Endothelial cell (in vitro differentiated cells): ENCODE data around the gene HAPLN2. TPM values are rescaled to one million over a fixed set of nuclear protein-coding genes. Genes with fewer than 3 reads are reported as not detected.

Experiments
- DNase-seq: peaks from one replicate; pipeline ENCODE4 v3.0.0; 2021; ENCODE audit warnings: low spot score
- H3K27ac Mint-ChIP-seq: one replicate; pipeline ENCODE4 v1.8.0; 2021; ENCODE audit warnings: mixed read lengths, inconsistent platforms; ENCODE audit not compliant: unreplicated experiment
- H3K27me3 Mint-ChIP-seq: one replicate; pipeline ENCODE4 v1.8.0; 2021; ENCODE audit warnings: mild to moderate bottlenecking, moderate library complexity, mixed read lengths, inconsistent platforms; ENCODE audit not compliant: unreplicated experiment
- H3K36me3 Mint-ChIP-seq: one replicate; pipeline ENCODE4 v1.8.0; 2021; ENCODE audit warnings: mild to moderate bottlenecking, low read depth, mixed read lengths, inconsistent platforms; ENCODE audit not compliant: unreplicated experiment
- H3K4me1 Mint-ChIP-seq: one replicate; pipeline ENCODE4 v1.8.0; 2021; ENCODE audit warnings: mild to moderate bottlenecking, mixed read lengths, inconsistent platforms; ENCODE audit not compliant: unreplicated experiment
- H3K4me3 Mint-ChIP-seq: one replicate; pipeline ENCODE4 v1.8.0; 2021; ENCODE audit warnings: mild to moderate bottlenecking, mixed read lengths, inconsistent platforms; ENCODE audit not compliant: unreplicated experiment
- H3K9me3 Mint-ChIP-seq: one replicate; pipeline ENCODE4 v1.8.0; 2021; ENCODE audit warnings: mixed read lengths, inconsistent platforms; ENCODE audit not compliant: unreplicated experiment
- CTCF ChIP-seq: fragments of 200-600 bp; sonication (generic); IDR thresholded peaks from one replicate; pipeline ENCODE4 v1.5.0; 2021; ENCODE audit warnings: antibody characterized with exemption; ENCODE audit not compliant: unreplicated experiment
- total RNA-seq: library from RNA; stranded (reverse); fragmentation: NEBNext Ultra II Directional; extraction: Animal tissue kit (Norgen Biotek cat#: 25700); gene quantifications from one replicate; pipeline ENCODE4 v1.2.1, GENCODE V29; 2021; ENCODE audit not compliant: unreplicated experiment

The HAPLN2 gene
- total RNA-seq, 1 donor from 2014 or later, result 1.3 TPM

GRCh38 chr1:156593661-156593989 lies 25.6 kb upstream of the HAPLN2 start:
- H3K9me3 Mint-ChIP-seq, result no peaks in the 10 kb centered on the region
- H3K27ac Mint-ChIP-seq, result no peak overlapping the region
- H3K4me3 Mint-ChIP-seq, result no peak overlapping the region
- peaks cover 6% of the 10 kb centered on the region for H3K27me3 Mint-ChIP-seq
- no peak for TF ChIP-seq CTCF
- no peak for DNase-seq
- H3K4me1 Mint-ChIP-seq, result peaks cover 31% of the 10 kb centered on the region
- peaks cover 29% of the 10 kb centered on the region for H3K36me3 Mint-ChIP-seq

- H3K4me1 Mint-ChIP-seq, result peaks cover 26% of the 10 kb centered on the region
- H3K27ac Mint-ChIP-seq, result no peak overlapping the region
- H3K27me3 Mint-ChIP-seq, result peaks cover 6% of the 10 kb centered on the region
- H3K36me3 Mint-ChIP-seq, result peaks cover 29% of the 10 kb centered on the region
- no peak overlapping the region for H3K4me3 Mint-ChIP-seq
- TF ChIP-seq CTCF, result no peak
- no peak for DNase-seq
- no peaks in the 10 kb centered on the region for H3K9me3 Mint-ChIP-seq
These were observed 25.0 kb upstream of the HAPLN2 start for GRCh38 chr1:156594190-156594589.

- H3K4me1 Mint-ChIP-seq, result peaks cover 24% of the 10 kb centered on the region
- peak overlapping the region; percentile 10 for H3K4me3 Mint-ChIP-seq
- TF ChIP-seq CTCF, result no peak
- DNase-seq, result no peak
- peaks cover 6% of the 10 kb centered on the region for H3K27me3 Mint-ChIP-seq
- peaks cover 29% of the 10 kb centered on the region for H3K36me3 Mint-ChIP-seq
- no peaks in the 10 kb centered on the region for H3K9me3 Mint-ChIP-seq
- H3K27ac Mint-ChIP-seq, result peak overlapping the region; percentile 69
These were observed 24.2 kb upstream of the HAPLN2 start for GRCh38 chr1:156595016-156595415.

GRCh38 chr1:156596426-156596825 lies 22.8 kb upstream of the HAPLN2 start:
- Mint-ChIP-seq H3K36me3 (peaks cover 29% of the 10 kb centered on the region), H3K27ac (no peak overlapping the region), H3K9me3 (no peaks in the 10 kb centered on the region), H3K4me3 (peak overlapping the region; percentile 51), H3K4me1 (peaks cover 26% of the 10 kb centered on the region), H3K27me3 (peaks cover 4% of the 10 kb centered on the region)
- no peak for TF ChIP-seq CTCF
- no peak for DNase-seq

- no peaks in the 10 kb centered on the region for H3K9me3 Mint-ChIP-seq
- peaks cover 29% of the 10 kb centered on the region for H3K36me3 Mint-ChIP-seq
- no peak for DNase-seq
- H3K27me3 Mint-ChIP-seq, result peaks cover 3% of the 10 kb centered on the region
- H3K27ac Mint-ChIP-seq, result no peak overlapping the region
- no peak overlapping the region for H3K4me3 Mint-ChIP-seq
- TF ChIP-seq CTCF, result no peak
- H3K4me1 Mint-ChIP-seq, result peaks cover 26% of the 10 kb centered on the region
These were observed 21.1 kb upstream of the HAPLN2 start for GRCh38 chr1:156598125-156598524.
